Gastrocnemius medialis (tissue), 4 donors: ENCODE measurements around the gene GMPPB. TPM values are rescaled to one million over a fixed set of nuclear protein-coding genes. Genes with fewer than 3 reads are reported as not detected.
"Not testable (repeated sequence)": the region's sequence is repeated elsewhere in the genome, so short reads cannot be mapped to it uniquely, and the experiment has no call there.

ENCODE experiments used
- ATAC-seq, 2 donors: fragments of 150-250 bp; one replicate each; pipeline ENCODE4 v1.9.1; 2016
- DNase-seq, 2 donors: peaks; one replicate each; pipeline ENCODE4 v3.0.0-alpha.2; 2019
- H3K27ac ChIP-seq, 4 donors: fragments of 200-600 bp; sonication (generic); 1 replicate in 1 of 4; 2 replicates in 3 of 4; pipeline ENCODE4 v1.5.1; 2016 to 2018; ENCODE audit warnings: mild to moderate bottlenecking in 2 of 4, moderate library complexity in 1 of 4
- H3K27me3 ChIP-seq, 3 donors: fragments of 200-600 bp; sonication (generic) in 2 of 3; 1 replicate in 1 of 3; 2 replicates in 2 of 3; pipeline versions ENCODE4 v1.5.1 to v1.6.0; 2016 to 2019; ENCODE audit warnings: mild to moderate bottlenecking in 1 of 3, moderate library complexity in 1 of 3
- H3K36me3 ChIP-seq, 2 donors: fragments of 200-600 bp; sonication (generic) in 1 of 2; one replicate each; pipeline ENCODE4 v1.5.1; 2017 to 2018
- H3K4me1 ChIP-seq, 2 donors: fragments of 200-600 bp; sonication (generic) in 1 of 2; one replicate each; pipeline ENCODE4 v1.5.1; 2016 to 2017; ENCODE audit warnings: mild to moderate bottlenecking in 2 of 2
- H3K4me3 ChIP-seq, 4 donors: fragments of 200-600 bp; sonication (generic) in 3 of 4; 1 replicate in 1 of 4; 2 replicates in 3 of 4; pipeline ENCODE4 v1.5.1; 2016 to 2019; ENCODE audit warnings: mild to moderate bottlenecking in 2 of 4
- H3K9me3 ChIP-seq, 3 donors: fragments of 200-600 bp; sonication (generic) in 2 of 3; 1 replicate in 1 of 3; 2 replicates in 2 of 3; pipeline ENCODE4 v1.5.1; 2016 to 2019
- CTCF ChIP-seq, 5 experiments: fragments of 450-650 bp in 3 of 5; fragments of 200-600 bp in 2 of 5; sonication (generic) in 2 of 5; IDR thresholded peaks in 4 of 5; conservative IDR thresholded peaks in 1 of 5; 1 replicate in 4 of 5; 2 replicates in 1 of 5; pipeline ENCODE4 v1.5.1; 2016 to 2019; ENCODE audit warnings: antibody characterized with exemption in 5 of 5, mild to moderate bottlenecking in 3 of 5, moderate library complexity in 3 of 5
- POLR2A ChIP-seq, 2 donors: fragments of 450-650 bp; IDR thresholded peaks; one replicate each; pipeline ENCODE4 v1.6.1; 2017; ENCODE audit warnings: antibody characterized with exemption in 2 of 2, mild to moderate bottlenecking in 2 of 2, moderate library complexity in 2 of 2
- in situ Hi-C, 4 donors: fragments of 200-750 bp; cut with MboI; loops; one replicate each; pipeline versions ENCODE4 v1.15.0 to v1.8.0; 2017; ENCODE audit warnings: low sequenced_read_pairs in 4 of 4
- intact Hi-C: fragments of 100-400 bp; cut with DNase I; formaldehyde crosslinking; loops from one replicate; pipeline ENCODE4 v1.15.1; 2023; ENCODE audit warnings: low total_unique reads
- total RNA-seq, 4 donors: library from RNA; depleted of rRNA; stranded (reverse); fragments of >200 nt; gene quantifications; one replicate each; pipeline versions ENCODE4 v1.1.0 to v1.2.3, GENCODE V29; 2016

The GMPPB gene
- total RNA-seq, 4 donors from 2014 or later = 14.2 to 26.1 (median 17.0) TPM

GRCh38 chr3:49694409-49695070 is 29.2 kb downstream of the GMPPB start:
- peak; percentile 84 to 91 for ATAC-seq
- peak overlapping the region in 2 of 4 donors; percentile 19 to 28 for H3K4me3 ChIP-seq
- H3K4me1 ChIP-seq = peaks cover 51 to 68% of the 10 kb centered on the region in 2 donors

GRCh38 chr3:49691481-49691880 is 32.3 kb downstream of the GMPPB start:
- H3K9me3 ChIP-seq, ATAC-seq, H3K27me3 ChIP-seq, DNase-seq, in situ Hi-C loops, H3K36me3 ChIP-seq, intact Hi-C loops: not testable (repeated sequence)
- peak overlapping the region in 1 of 4 donors; percentile 97 for H3K4me3 ChIP-seq
- peak overlapping the region; percentile 92 to 99 (median 96) for H3K27ac ChIP-seq
- peaks cover 57 to 79% of the 10 kb centered on the region in 2 donors for H3K4me1 ChIP-seq

More at GRCh38 chr3:49694409-49695070, 29.2 kb downstream of the GMPPB start:
- H3K27ac ChIP-seq = peak overlapping the region; percentile 92 to 99 (median 96)
- DNase-seq = peak; percentile 84 to 95
- in situ Hi-C loops, intact Hi-C loops, H3K9me3 ChIP-seq, H3K27me3 ChIP-seq: not testable (repeated sequence)
- H3K36me3 ChIP-seq = peaks cover 0 to 13% of the 10 kb centered on the region in 2 donors
- TF ChIP-seq CTCF (IDR thresholded peaks at IDR 0.05 in 4 of 5, conservative IDR thresholded peaks at IDR 0.05 in 1 of 5) = peak in 1 of 5 experiments; percentile 24
- peak in 1 of 2 donors; percentile 39 for TF ChIP-seq POLR2A (IDR thresholded peaks at IDR 0.05)

- Histone ChIP-seq H3K4me3 (peak overlapping the region; percentile 91 to 100 (median 98)), H3K4me1 (peaks cover 57 to 77% of the 10 kb centered on the region in 2 donors), H3K27ac (peak overlapping the region; percentile 92 to 99 (median 96))
- in situ Hi-C loops, H3K36me3 ChIP-seq, intact Hi-C loops, DNase-seq, ATAC-seq, H3K9me3 ChIP-seq, H3K27me3 ChIP-seq: not testable (repeated sequence)
Observed at GRCh38 chr3:49690856-49691255, 32.9 kb downstream of the GMPPB start.

- ATAC-seq, in situ Hi-C loops: not testable (repeated sequence)
Observed at GRCh38 chr3:49689908-49690624, 33.7 kb downstream of the GMPPB start.

GRCh38 chr3:49689046-49689907 is 34.5 kb downstream of the GMPPB start, which contains the start of the genes MST1 and RNF123:
MST1 (minus strand) TSS chr3:49689474; CDS start chr3:49688691, 783 bp downstream.
RNF123 (plus strand) TSS chr3:49689557; CDS start chr3:49691166, 1,609 bp downstream.
- no peaks in the 10 kb centered on the region for H3K9me3 ChIP-seq
- peak within 1 kb of the TSS; percentile 91 to 100 (median 98) for H3K4me3 ChIP-seq
- peak; percentile 73 to 81 for ATAC-seq
- intact Hi-C loops (loop anchor here (2.0 kb wide), 1 partner anchor 14 kb away; the partner anchor contains the start of gene APEH), in situ Hi-C loops (no loop called here)
- H3K27me3 ChIP-seq = peaks cover 0 to 3% (median 0%) of the 10 kb centered on the region in 3 donors
- H3K4me1 ChIP-seq = peaks cover 47 to 63% of the 10 kb centered on the region in 2 donors
- peak; percentile 82 to 83 for TF ChIP-seq POLR2A (IDR thresholded peaks at IDR 0.05)
- peak in 4 of 5 experiments; percentile 27 to 51 (median 41) for TF ChIP-seq CTCF (IDR thresholded peaks at IDR 0.05 in 4 of 5, conservative IDR thresholded peaks at IDR 0.05 in 1 of 5)
- peak within 1 kb of the TSS; percentile 92 to 99 (median 96) for H3K27ac ChIP-seq
- peak; percentile 78 to 86 for DNase-seq
- no peaks in the 10 kb centered on the region for H3K36me3 ChIP-seq

More at GRCh38 chr3:49689908-49690624, 33.7 kb downstream of the GMPPB start:
- not testable (repeated sequence) for H3K27me3 ChIP-seq, H3K36me3 ChIP-seq, H3K9me3 ChIP-seq, DNase-seq
- intact Hi-C loops = loop anchor here (2.0 kb wide), 1 partner anchor 15 kb away; the partner anchor contains the start of gene APEH
- Histone ChIP-seq H3K4me1 (peaks cover 52 to 71% of the 10 kb centered on the region in 2 donors), H3K4me3 (peak overlapping the region; percentile 91 to 100 (median 98)), H3K27ac (peak overlapping the region; percentile 92 to 99 (median 96))

GRCh38 chr3:49688338-49689045 is 35.3 kb downstream of the GMPPB start:
- intact Hi-C loops = loop anchor here (2.0 kb wide), 1 partner anchor 14 kb away; the partner anchor contains the start of gene APEH
- peak overlapping the region; percentile 91 to 100 (median 98) for H3K4me3 ChIP-seq
- peak overlapping the region; percentile 92 to 99 (median 96) for H3K27ac ChIP-seq
- H3K36me3 ChIP-seq, DNase-seq, H3K9me3 ChIP-seq, in situ Hi-C loops, H3K27me3 ChIP-seq: not testable (repeated sequence)
- peaks cover 39 to 55% of the 10 kb centered on the region in 2 donors for H3K4me1 ChIP-seq
- peak; percentile 7 to 14 for ATAC-seq

GRCh38 chr3:49687424-49687795 is 36.3 kb downstream of the GMPPB start:
- in situ Hi-C loops, H3K27me3 ChIP-seq, intact Hi-C loops, H3K4me3 ChIP-seq, DNase-seq, H3K9me3 ChIP-seq, ATAC-seq: not testable (repeated sequence)
- H3K27ac ChIP-seq = peak overlapping the region in 2 of 4 donors; percentile 9 to 98
- H3K36me3 ChIP-seq = peaks cover 0 to 15% of the 10 kb centered on the region in 2 donors
- peaks cover 30 to 46% of the 10 kb centered on the region in 2 donors for H3K4me1 ChIP-seq
